Heart right ventricle (tissue), 16 donors: ENCODE data around the gene ANO3. TPM values are rescaled to one million over a fixed set of nuclear protein-coding genes. Genes with fewer than 3 reads are reported as not detected.

Experiments used
- ATAC-seq, 8 donors: fragments of 200-7000 bp; cut with Tn5 transposase; one replicate each; pipeline ENCODE4 v1.9.1; 2020; ENCODE audit warnings: mild to moderate bottlenecking in 8 of 8, moderate library complexity in 8 of 8, moderate number of reproducible peaks in 1 of 8
- DNase-seq, 2 donors: peaks; one replicate each; pipeline ENCODE4 v3.0.0-alpha.2; 2020
- H3K27ac ChIP-seq, 10 donors: fragments of 200-600 bp; sonication (generic) in 2 of 10; one replicate each; pipeline versions ENCODE4 v1.5.0 to v1.8.0; 2020 to 2022; ENCODE audit warnings: mild to moderate bottlenecking in 3 of 10
- H3K27me3 ChIP-seq, 7 donors: fragments of 200-600 bp; one replicate each; pipeline ENCODE4 v1.8.0; 2021 to 2022; ENCODE audit warnings: mild to moderate bottlenecking in 2 of 7
- H3K36me3 ChIP-seq, 9 donors: fragments of 200-600 bp; sonication (generic) in 1 of 9; one replicate each; pipeline versions ENCODE4 v1.5.0 to v1.8.0; 2020 to 2022; ENCODE audit warnings: mild to moderate bottlenecking in 2 of 9
- H3K4me1 ChIP-seq, 9 donors: fragments of 200-600 bp; sonication (generic) in 1 of 9; one replicate each; pipeline versions ENCODE4 v1.5.0 to v1.8.0; 2020 to 2022; ENCODE audit warnings: mild to moderate bottlenecking in 4 of 9
- H3K4me3 ChIP-seq, 10 donors: fragments of 200-600 bp; sonication (generic) in 2 of 10; one replicate each; pipeline versions ENCODE4 v1.5.0 to v1.8.0; 2020 to 2022; ENCODE audit warnings: mild to moderate bottlenecking in 7 of 10, moderate library complexity in 2 of 10
- H3K9me3 ChIP-seq, 11 donors: fragments of 200-600 bp in 10 of 11; sonication (generic) in 2 of 11; one replicate each; pipeline versions ENCODE4 v1.5.0 to v1.8.0; 2013 to 2022; ENCODE audit warnings: mild to moderate bottlenecking in 2 of 11, control low read depth in 1 of 11, moderate library complexity in 1 of 11
- WGBS, 2 donors: extraction: QIAGEN DNeasy Blood & Tissue Kit; methylation state at CpG; one replicate each; pipeline ENCODE4 v1.1.7; 2013; ENCODE audit warnings: inconsistent platforms in 1 of 2; 5-methylcytosine and 5-hydroxymethylcytosine counted together
- intact Hi-C, 10 donors: fragments of 100-400 bp; cut with DNase I; formaldehyde crosslinking; loops; one replicate each; pipeline versions ENCODE4 v1.11.1 to v1.14.2; 2022
- polyA plus RNA-seq, 2 donors: library from polyadenylated mRNA; stranded (reverse); fragments of 200-250 nt; gene quantifications; one replicate each; pipeline ENCODE4 v1.2.3, GENCODE V29; 2013
- total RNA-seq, 10 donors: library from RNA; stranded (reverse); fragmentation: NEBNext Ultra II Directional in 3 of 10; extraction: Animal tissue kit (Norgen Biotek cat#: 25700) in 3 of 10; gene quantifications; one replicate each; pipeline versions ENCODE4 v1.2.1 to v1.2.4, GENCODE V29; 2021 to 2023
- TF ChIP-seq, protein P1 (sequence below), 9 donors: fragments of 200-600 bp; sonication (generic) in 2 of 9; IDR thresholded peaks; one replicate each; pipeline versions ENCODE4 v1.5.0 to v1.8.0; 2021 to 2022; ENCODE audit warnings: antibody characterized with exemption in 9 of 9, mild to moderate bottlenecking in 5 of 9, moderate library complexity in 1 of 9
- donor health status: Arrhythmogenic right ventricular cardiomyopathy.
- donor health status: ischemic (EF 13 %, LVEDD 7.1; RV severe dilation, severe dysfunction).
- donor health status: healthy with polysubstance abuse.
- donor health status: DM: no; HTN: yes; CAD: no.
- donor health status: DM: no; HTN: no; CAD: no.
- donor health status: ischemic (EF 25% LVEDD 6.9; RV normal size, moderate dysfunction).
- donor health status: ischemic (EF 25% LVEDD 5.7; RV mildly dilated, moderate dysfunction).
- donor health status: healthy.
- donor health status: DM: yes; HTN: yes; CAD: no.
- donor health status: Ischemic cardiomyopathy.
- donor health status: ischemic (EF 35%, LVEDD 5.7; RV mildly dilated, moderate dysfunction).
- donor health status: nonischemic (EF 11% LVEDD 7.7; RV severe dilation, severe dysfunction).
- donor health status: DM: yes; HTN: yes; CAD: no.
- donor health status: PGD.
- donor health status: ischemic (EF 29% LVEDD 5.4; RV normal size, mild dysfunction).
- donor health status: nonischemic (EF 23%, LVEDD 6.1; RV moderate dilation, normal function).

Gene ANO3
- total and polyA plus RNA-seq, 12 donors = 0.01 to 0.30 (median 0.07) TPM; not detected in 5

DNA sequence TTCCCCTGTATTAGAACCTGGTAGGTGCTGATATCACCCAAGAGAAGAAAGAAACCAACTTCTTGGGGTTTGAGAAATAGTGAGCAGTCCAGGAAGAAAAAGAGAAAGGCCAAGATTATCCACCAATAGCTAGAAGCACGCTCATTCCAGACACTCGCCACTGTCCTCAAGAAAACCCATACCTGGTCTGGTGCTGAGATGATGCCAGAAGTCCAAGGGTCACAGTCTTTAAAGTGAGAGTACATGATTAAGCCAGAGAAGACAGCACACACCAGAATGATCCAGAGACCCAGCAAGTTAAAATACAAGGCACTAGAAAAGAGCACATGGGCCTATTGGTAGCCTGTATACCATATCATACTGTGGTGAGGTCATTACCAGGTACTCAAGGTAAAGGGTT is 366.3 kb downstream of the ANO3 start:
- H3K27ac ChIP-seq = no peak overlapping the region
- DNase-seq = no peak
- H3K27me3 ChIP-seq = no peaks in the 10 kb centered on the region
- TF ChIP-seq, protein P1, sequence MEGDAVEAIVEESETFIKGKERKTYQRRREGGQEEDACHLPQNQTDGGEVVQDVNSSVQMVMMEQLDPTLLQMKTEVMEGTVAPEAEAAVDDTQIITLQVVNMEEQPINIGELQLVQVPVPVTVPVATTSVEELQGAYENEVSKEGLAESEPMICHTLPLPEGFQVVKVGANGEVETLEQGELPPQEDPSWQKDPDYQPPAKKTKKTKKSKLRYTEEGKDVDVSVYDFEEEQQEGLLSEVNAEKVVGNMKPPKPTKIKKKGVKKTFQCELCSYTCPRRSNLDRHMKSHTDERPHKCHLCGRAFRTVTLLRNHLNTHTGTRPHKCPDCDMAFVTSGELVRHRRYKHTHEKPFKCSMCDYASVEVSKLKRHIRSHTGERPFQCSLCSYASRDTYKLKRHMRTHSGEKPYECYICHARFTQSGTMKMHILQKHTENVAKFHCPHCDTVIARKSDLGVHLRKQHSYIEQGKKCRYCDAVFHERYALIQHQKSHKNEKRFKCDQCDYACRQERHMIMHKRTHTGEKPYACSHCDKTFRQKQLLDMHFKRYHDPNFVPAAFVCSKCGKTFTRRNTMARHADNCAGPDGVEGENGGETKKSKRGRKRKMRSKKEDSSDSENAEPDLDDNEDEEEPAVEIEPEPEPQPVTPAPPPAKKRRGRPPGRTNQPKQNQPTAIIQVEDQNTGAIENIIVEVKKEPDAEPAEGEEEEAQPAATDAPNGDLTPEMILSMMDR (IDR thresholded peaks at IDR 0.05) = no peak
- intact Hi-C loops = no loop called here
- no peak for ATAC-seq
- 80 to 87% methylated on average over 2 of the region's 2 CpGs for WGBS, 2 donors
- H3K9me3 ChIP-seq = no peaks in the 10 kb centered on the region
- no peaks in the 10 kb centered on the region for H3K36me3 ChIP-seq
- no peak overlapping the region for H3K4me3 ChIP-seq
- no peaks in the 10 kb centered on the region for H3K4me1 ChIP-seq

DNA sequence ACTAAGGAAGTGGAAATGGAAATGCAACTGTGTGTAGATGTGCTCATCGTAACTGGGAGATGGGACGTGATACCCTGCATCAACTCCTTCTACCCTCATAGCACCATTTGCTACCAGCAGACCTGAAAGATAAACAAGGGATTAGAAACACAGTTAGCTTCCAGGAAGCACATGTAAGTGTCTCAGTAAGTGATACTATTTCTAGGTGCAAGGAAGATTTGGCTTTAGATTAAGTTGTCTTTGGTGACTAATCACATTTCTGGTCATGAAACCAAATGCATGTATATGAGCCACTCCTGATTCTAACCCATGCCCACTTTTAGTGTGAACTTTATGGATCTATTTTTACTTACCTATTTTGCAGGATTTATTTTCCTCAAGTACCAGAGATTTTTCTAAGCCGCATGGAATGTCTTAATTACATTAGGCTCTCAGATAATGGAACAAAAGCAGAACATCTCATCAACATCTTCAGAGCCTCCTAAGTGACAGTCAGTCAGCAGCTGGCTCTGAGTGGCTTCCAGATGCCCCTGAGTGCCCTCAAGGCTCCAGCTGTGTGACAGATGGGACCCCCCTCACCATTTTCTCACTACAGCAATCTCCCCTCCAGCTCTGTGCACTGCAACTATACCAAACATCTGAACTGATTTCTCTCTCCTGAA is 368.8 kb downstream of the ANO3 start:
- Histone ChIP-seq H3K4me3 (no peak overlapping the region), H3K36me3 (no peaks in the 10 kb centered on the region), H3K27ac (no peak overlapping the region), H3K9me3 (no peaks in the 10 kb centered on the region), H3K4me1 (no peaks in the 10 kb centered on the region), H3K27me3 (no peaks in the 10 kb centered on the region)
- 62 to 75% methylated on average over 3 of the region's 3 CpGs for WGBS, 2 donors
- DNase-seq (no peak), ATAC-seq (no peak)
- intact Hi-C loops = no loop called here
- TF ChIP-seq, protein P1 (IDR thresholded peaks at IDR 0.05) = no peak

DNA sequence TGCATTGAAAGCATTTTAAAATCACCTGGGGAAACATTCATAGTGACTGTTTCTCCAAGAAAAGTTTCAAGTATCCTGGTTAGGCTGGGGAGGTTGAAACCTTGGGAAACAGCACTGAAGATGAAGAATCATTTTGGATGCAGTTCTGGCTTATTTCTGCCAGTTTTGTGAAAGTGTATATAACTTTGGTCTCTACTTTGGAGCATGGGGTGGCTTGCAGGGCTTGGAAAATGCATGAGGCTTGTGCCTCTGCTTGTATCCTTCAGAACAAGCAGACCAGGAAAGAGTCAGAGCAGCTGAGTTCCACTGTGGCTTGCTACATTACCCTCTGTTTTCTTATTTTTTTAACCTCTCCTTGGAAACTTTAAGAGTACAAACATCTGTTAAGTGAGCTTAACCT is 370.5 kb downstream of the ANO3 start:
- no peaks in the 10 kb centered on the region for H3K4me1 ChIP-seq
- TF ChIP-seq, protein P1 (IDR thresholded peaks at IDR 0.05) = no peak
- no peak overlapping the region for H3K4me3 ChIP-seq
- intact Hi-C loops = no loop called here
- ATAC-seq (no peak), DNase-seq (no peak)
- H3K36me3 ChIP-seq = no peaks in the 10 kb centered on the region
- no peaks in the 10 kb centered on the region for H3K27me3 ChIP-seq
- no peaks in the 10 kb centered on the region for H3K9me3 ChIP-seq
- H3K27ac ChIP-seq = no peak overlapping the region

GRCh38 chr11:26703411-26704191 is 371.7 kb downstream of the ANO3 start:
- intact Hi-C loops = no loop called here
- no peaks in the 10 kb centered on the region for H3K4me1 ChIP-seq
- ATAC-seq (no peak), DNase-seq (no peak)
- H3K36me3 ChIP-seq = no peaks in the 10 kb centered on the region
- WGBS, 2 donors = 66 to 72% methylated on average over 5 of the region's 5 CpGs
- H3K27me3 ChIP-seq = no peaks in the 10 kb centered on the region
- H3K9me3 ChIP-seq = no peaks in the 10 kb centered on the region
- H3K27ac ChIP-seq = no peak overlapping the region
- no peak overlapping the region for H3K4me3 ChIP-seq
- TF ChIP-seq, protein P1 (IDR thresholded peaks at IDR 0.05) = no peak
